ENCODE results near the gene CLEC20A.

The CLEC20A gene

DNA sequence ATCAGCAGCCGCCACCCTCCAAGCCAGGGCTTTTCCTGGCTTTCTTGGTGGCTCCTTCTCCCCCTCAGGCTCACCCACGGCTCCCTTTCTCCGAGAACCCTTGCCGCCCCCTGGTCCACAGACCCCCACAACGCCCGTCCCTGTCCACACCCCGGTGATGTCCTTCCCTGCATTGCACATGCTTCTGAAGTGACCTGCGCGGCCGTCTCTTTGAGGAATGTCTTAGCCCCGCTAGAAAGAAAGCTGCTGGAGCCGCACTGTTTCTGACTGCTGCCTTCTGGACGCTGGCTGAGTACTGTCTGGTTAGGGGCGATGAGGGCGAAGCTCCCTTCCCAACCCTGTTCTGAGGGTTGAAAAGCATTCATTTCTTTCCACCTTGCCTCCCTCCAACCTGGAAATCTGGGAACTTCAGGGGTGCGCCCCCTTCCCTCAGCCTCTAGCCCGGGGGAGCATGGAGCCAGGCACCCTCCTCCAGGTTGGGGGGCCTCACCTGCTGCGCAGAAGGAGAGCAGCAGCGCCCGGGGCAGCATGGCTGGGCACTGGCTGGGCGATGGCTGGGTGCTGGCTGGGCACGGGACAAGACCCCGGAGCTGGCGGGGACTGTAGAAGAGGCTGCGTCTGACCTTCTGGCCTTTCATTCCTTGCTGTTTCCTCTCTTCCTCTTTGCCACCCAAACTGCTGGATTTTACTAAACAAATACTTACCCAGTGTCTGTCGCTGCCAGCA lies at the start of gene CLEC20A:
Gene CLEC20A, minus strand, starts transcription at position 555 of the 726 bp plus-strand sequence. Its CDS starts 25 bp downstream, at position 530.
- DNase-seq = no peak

DNA sequence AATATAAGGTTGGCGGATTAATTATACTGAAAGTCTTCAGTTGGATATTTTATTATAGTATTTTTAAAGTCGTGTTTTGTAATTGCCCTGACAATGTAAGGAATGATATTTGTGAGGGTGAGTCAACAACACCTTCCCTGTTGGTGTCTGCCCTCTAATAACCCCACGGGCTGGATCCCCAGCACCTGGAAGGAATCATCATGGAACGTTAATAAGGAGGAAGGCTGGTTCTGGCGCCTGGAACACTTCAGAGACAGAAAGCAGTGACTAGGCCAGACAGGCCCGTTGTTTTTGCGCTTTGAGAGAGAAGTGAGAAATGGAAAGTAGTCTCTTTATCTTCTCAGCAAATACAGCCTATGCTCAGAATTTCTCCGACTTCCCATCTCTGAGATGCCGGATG lies 47.8 kb upstream of the CLEC20A start:
- DNase-seq = no peak

DNA sequence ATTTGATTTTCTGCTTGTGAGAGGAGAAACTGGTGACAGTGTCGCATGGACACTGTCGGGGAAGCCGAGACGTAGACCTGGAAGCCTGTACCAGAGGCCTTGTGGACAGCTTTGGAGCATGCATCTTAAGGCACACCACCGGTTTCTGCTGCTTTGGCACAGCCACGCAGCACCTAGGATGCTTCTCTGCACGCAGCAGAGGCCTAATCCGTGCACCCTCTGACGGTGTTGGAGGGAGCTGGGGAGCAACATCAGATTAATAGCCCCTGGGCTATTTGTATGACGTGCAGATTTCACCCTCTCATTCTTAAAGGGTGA lies 46.5 kb upstream of the CLEC20A start:
- DNase-seq = peak; percentile 17

DNA sequence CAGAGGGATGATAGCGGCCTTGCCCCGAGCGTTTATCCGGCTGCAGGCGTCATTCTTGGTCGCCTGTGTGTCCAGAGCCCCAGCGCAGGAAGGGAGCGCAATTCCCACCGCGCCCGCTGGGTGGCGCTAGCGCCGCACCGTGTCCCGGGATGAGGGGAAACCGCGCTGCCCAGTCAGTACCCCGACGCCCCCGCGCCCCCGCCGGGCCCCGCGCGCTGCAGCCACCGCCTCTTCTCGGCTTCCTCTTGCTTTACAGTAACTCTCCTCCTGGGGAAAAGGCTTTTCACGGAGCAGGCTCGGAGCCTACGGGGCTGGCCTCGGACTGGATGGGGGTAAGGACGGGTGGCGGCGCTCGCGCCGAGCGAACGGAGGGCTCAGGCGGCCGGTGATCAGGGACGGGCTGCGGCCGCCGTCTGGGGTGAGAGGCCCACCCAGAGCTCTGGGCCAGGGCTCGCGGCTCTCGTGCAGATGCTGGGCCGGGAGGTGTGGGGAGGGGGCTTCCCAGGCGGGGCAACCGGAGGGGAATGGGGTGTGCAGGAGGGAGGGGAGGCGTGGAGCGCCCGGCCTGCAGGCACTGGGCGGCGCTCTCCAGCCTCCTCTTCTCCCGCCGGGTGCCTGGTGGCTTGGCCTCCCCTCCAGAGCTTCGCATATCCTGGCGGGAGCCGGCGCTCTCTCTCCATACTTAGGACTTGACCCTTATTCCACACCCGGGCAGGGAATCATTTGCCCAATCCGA lies 46.0 kb upstream of the CLEC20A start:
- DNase-seq = peak; percentile 84

DNA sequence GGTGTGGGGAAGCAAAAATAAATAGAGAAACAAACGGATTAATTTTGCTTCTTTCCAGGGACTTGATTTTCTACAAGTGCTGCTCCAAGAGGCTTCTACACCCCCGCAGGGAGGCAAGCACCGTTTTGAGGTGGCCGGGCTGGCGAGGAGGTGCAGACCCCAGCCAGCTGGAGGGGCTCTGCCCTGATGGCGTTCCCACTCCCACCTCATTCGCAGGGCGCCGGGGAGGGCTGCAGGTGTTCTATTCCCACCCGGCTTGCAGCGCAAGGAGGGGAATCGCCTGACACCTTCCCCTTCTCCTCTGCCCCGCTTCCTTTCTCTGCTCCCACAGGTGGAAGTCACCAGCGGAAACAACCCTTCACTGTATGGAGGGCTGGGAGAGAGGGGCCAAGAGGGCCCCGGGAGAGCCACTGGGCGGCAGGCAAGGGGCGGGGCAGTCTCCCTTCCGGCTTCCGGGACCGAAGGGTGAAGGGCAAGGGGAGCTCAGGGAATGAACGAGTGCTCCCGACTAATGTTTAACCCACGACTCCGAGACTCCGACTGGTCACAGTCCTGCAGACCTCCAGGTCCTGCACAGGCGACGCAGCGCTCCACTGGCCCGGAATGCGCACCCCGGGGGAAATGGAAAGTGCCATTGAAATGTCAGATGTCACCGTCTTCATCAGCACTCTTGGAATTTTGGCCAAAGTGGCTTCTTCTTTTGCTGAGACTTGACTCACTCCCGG lies 45.2 kb upstream of the CLEC20A start:
- peak; percentile 2 for DNase-seq

DNA sequence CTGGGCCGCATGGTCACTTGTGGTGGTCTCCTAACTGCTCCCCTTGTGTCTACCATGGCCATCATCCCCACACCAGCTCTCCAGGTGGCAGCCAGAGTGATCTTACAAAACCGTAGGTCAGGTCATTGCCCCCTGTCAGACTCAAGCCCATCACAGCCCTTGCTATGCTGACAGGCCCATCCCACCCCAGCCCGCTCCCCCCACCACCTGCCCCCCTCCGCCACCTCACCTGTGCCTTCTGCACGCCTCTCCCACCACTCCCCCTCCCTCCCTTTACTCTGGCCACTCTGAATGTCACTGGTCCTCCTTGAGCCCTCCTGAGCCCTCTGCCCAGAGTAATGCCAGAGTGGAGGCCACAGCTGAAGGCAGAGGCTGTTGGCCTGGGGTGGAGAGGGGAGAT lies 44.6 kb upstream of the CLEC20A start:
- DNase-seq = no peak

DNA sequence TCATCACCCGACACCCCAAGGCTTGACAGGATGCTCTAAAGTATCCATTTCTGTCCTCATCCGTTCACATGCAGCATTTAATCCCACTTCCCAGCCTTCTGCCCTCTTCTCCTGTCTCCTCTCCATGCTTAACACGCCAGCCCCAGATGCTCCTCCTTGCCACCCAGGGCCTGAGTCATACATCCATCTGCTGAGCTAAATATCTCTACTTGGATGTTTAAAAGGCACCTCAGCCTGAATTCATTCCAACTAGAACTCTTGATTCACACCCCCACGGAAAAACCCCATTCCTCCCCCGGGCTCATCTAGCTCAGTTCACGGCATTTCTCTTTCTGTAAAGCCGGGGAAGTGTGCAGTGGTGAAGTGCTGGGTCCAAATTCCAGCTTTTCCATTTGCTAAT lies 43.9 kb upstream of the CLEC20A start:
- no peak for DNase-seq

DNA sequence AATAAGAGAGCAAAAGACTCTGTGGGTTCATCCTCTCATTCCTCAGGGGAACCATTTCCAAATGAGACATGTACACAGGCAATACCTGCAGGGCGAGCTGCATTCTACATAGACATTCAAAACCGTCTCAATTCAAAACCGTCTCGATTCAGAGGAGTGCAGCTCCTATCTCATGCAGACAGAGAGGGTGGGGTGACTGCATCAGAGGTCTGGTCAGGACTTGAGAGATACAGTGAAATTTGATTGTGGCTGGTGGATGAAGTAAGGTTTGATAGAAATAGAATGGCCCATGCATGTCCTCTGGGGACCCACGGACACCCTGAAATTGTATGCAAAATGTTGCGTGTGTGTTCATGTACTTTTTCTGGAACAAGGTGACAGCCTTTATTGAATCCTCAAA lies 43.4 kb upstream of the CLEC20A start:
- no peak for DNase-seq

DNA sequence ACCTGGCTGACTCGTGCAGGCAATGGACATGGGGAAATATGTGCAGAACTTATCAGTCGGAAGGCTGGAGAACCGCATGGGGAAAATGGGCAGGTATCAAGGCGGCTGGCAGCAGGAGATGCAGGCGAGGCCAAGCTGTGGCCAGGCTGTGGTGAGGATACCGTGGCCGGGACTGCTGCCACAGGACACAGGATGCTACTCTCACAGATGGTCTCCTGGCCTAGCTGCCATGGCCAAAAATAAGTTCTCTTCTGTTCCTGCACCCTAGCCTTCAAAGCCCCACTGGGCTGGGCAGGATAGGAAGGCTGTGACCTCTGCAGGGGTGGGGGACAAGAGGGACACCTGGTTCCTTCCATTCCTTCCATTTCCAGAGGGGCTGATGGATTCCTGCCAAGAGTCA lies 42.5 kb upstream of the CLEC20A start:
- DNase-seq = no peak

DNA sequence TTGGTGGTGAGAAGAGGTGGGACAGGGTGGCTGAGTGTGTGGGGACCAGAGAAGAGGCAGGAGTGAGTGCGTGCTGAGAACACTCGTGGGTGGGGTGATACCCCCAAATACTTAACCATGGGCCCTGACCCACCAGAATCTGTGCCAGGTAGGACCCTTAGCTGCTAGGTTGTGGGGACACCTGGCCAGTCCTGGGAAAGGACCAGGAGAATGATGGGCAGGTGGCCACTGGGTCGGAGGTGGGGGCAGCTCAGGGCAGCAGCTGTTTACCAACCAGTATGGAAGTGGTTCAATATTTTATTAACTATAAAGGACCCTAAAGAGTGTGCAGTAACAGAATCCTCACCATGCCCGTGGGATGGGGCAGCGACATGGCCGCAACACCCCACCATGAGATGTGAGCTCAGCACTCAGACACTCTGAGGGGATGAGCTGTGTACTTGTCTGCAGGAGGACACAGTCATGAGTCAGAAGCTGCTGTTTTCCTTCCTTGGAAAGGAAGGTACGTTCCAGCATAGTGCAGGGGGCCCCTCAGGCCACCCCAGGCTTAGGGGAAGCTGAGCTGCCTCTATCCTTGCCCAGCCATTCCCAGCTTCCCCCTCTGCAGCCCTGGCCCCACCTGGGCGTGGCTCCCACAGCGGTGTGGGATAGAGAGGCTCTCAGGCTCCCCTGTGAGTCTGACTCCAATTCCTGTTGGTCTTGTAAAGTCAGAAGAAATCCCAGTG lies 41.6 kb upstream of the CLEC20A start:
- DNase-seq = no peak

DNA sequence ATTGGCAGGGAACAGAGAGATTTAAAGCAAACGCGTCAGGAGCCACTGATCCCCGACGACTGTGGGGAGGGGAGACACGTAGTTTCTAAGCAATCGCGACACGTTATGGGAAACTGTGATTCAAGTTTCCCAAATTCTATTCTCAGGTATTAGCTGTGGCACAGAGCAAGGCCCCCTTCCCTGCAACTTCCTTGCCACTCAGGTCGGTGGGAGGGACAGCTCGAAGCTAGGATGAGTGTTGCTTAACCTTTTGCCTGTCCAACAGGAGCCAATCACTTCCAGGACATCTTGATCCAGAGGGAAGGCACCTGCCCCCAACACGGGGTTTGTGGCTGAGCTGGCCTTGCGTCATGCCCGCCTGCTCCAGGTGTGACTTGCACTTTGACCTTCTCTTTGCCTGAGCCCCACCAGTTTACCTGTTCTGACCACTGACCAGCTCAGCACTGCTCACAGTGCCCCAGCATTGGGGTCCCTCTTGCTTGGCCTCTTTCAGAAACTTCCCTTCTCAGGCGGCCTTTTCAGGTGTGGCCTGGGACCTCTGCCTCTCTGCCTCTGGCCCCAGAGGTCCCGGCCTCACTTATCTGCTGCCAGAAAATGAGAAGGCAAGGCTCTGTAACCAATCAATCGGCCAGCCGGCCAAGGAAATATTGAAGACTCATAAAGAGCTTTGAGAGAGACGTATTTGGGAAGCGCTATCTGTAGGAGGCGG lies 40.8 kb upstream of the CLEC20A start:
- DNase-seq = no peak

DNA sequence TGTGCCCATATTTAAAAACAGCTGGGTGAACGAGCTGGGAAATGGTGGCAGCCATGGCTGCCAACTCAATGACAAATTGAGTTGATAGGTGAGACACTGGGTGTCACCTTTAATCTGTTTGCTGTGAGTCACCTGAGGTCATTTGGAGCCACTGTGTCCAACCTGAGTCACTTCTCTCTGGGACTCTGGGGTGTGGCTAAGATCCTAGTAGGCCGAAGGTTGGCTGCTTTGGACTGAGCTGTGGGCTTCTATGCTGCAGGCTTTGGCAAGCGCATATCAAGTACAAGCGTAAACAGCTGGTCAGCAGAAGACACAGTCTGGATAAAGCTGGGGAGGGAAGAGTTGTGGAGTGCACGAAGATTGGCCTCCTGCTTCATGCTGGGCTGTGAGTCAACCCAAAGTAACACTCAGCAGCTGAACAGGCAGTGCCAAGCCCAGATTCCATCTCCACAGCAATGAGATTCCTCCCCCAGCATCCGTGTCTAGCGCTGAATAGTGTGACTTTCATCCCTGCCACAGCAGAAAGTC lies 40.1 kb upstream of the CLEC20A start:
- no peak for DNase-seq

DNA sequence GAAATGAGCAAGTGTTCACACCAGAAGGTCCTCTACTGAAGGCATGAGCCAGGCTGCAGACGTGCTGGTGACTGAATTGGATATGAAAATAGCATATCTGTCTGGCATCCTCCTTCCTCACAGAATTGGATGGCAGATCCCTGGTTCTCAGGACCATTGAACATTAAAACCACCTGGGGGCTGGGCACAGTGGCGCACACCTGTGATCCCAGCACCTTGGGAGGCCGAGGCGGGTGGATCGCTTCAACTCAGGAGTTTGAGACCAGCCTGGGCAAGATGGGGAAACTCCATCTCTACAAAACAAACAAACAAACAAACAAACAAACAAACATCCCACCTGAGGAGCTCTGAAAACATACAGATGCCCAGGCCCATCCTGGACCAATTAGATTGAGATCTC lies 39.6 kb upstream of the CLEC20A start:
- DNase-seq = no peak

DNA sequence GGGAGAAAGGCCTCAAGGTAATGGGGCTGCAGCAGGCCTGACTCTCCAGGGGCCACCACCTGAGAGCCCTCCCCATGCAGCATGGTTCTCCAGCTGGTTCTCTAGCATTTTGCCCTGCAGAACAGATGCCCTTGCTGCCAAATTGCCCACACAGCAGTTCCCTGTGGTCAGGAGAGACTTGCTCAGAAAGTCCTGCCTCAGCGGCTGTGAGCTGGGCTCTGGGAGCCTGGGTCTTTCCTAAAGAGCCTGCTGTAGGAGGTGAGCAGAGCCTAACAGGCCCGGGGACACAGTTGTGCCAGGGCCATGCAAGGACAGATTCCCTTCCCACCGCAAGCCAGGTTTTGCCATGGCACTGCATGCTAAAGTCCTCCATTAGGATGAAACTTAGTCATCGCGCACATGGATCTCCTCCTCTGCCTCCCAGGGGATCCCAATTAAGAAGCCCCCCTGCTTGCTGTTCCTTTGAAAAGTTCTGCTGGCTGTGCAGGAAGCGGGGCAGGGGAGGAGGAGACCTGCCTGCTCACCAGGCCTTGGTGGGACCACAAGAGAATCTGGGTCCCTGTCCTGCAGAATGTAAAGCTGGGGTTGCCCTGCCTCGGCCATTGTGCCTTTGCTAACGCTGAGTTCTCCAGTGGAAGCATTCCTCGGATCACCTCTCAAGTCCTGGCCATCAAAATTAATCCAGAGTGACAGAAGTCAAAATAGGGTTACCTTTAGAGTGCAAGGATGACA lies 37.5 kb upstream of the CLEC20A start:
- no peak for DNase-seq

DNA sequence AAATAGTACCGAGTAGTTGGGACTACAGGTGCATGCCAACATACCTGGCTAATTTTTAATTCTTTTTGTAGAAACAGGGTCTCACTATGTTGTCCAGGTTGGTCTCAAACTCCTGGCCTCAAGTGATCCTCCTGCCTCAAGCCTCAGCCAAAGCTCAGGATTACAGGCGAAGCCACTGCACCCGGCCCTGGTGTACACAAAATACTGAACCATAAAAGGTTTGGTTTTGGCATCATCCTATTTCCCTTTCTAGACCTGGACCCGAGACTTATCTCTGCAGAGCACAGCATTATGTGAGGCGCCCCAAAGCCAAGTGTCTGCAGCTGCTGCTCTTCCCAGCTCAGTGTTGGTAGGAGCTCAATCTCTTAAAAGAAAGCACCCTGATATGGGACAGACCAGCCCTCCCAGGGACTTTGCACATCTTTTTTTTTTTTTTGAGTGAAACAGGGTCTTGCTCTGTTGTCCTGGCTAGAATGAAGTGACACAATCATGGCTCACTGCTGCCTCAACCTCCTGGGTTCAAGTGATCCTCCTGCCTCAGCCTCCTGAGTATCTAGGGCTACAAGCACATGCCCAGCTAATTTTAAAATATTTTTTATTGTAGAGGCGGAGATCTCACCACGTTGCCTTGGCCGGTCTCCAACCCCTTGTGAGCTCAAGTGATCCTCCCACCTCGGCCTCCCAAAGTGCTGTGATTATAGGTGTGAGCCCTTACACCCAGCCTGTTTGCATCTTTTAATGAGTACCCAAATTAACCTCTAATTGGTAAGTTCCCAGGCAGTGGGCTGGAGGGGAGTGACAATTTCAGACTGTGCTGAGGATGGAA lies 36.6 kb upstream of the CLEC20A start:
- DNase-seq = no peak

DNA sequence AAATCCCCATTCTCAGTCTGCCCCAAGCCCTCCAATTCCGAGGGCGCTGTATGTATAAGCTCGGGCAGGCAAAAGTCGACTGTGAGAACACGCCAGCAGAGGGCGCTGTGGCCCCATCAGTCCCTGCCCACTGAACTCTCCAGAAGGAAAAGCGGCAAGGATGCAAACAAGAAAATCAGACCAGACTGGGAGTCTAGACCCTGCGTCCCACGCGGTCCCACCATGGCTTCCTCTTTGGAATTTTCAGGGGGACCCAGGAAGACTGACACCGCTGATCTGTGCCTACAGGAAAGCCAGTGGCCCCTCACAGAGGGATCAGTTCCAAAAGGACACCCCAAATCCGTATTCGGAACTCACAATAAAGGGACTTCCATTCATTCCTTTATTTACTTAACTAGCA lies 35.6 kb upstream of the CLEC20A start:
- peak; percentile 67 for DNase-seq

DNA sequence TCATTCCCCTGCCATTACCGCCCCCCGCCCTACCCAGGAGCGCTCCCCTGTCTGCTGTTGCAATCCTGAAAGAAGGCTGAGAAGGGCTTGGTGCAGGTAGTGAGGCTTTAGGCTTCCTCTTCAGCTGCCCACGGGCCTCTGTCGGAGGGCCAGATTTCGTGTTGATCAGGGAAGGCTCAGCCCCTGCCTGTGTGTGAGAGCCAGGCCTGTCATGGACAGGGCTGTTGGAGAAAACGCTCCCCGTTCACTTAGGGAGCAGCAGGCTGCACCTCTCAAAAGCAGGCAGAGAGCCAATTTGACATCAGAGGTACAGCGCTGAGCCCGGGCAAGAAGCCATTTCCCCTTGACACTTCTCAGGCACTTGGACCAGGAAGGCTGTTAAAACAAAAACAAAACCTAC lies 35.1 kb upstream of the CLEC20A start:
- no peak for DNase-seq

DNA sequence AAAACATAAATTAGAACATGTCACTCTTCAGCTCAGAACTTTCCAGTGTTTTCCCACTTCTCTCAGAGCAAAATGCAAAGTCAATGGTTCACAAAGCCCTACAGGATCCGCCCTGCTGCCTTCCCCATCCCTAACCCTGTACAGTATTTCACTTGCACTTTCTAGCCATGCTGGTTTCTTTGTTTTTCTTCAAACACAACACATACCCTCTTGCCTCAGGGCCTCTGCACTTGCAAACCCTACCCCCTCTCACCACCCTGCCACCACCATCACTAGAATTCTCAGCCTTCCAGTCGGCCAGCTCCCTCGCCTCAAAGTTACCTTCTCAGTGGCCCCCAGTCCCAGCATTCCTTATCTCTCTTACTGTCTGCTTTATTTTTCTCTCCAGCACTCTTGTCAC lies 33.7 kb upstream of the CLEC20A start:
- DNase-seq = no peak

DNA sequence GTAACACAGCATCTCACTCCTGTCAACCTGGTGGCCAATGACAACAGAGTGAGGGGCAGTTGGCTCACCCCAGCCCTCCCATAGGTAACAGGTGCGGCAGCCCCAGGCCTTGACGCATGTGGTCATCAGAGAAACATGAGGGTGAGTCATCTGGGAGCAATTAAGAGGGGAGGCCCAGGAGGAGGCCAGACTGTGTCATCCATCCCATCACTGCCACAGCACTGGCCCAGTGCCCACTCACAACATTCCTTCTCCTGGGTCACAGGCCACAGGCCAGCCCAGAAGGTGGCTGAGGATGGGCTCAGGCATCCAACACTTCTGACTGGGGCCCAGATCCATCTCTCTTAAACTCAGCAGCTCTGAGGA lies 33.3 kb upstream of the CLEC20A start:
- DNase-seq = no peak

DNA sequence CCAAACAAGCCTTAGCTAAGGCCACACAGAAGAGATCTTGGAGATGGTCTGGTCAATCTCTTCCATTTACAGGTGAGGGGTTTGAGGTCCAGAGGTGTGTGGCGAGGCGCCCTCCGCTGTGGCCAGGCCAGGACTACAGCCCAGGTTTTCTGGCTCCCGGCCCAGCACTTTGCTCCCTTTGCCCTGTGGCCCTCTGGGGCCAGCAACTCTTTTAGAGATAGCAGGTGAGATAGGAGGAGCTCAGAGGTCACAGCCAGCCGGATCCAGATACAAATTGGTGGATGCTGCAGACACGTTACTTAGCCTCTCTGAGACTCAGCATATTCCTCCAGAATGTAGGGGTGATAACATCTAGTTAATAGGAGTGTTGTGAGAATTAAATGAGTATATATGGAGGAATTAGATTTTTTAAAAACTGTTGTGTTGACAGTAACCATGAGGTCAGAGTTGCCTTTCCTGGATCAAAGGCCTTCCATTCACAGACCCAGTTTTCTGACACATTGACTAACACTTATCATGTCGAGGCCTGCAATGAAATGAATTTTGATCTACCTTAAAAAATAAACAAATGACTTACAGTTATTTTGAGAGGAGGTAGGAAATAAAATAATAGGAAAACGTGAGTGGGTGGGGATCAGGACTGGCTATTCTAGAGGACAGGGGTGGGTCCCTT lies 32.7 kb upstream of the CLEC20A start:
- DNase-seq = no peak
